EL (cell line): ENCODE measurements around the gene EXOC6B.

Experiments
- DNase-seq: peaks from one replicate; pipeline ENCODE4 v3.0.0-alpha.2; 2016

Gene EXOC6B

DNA sequence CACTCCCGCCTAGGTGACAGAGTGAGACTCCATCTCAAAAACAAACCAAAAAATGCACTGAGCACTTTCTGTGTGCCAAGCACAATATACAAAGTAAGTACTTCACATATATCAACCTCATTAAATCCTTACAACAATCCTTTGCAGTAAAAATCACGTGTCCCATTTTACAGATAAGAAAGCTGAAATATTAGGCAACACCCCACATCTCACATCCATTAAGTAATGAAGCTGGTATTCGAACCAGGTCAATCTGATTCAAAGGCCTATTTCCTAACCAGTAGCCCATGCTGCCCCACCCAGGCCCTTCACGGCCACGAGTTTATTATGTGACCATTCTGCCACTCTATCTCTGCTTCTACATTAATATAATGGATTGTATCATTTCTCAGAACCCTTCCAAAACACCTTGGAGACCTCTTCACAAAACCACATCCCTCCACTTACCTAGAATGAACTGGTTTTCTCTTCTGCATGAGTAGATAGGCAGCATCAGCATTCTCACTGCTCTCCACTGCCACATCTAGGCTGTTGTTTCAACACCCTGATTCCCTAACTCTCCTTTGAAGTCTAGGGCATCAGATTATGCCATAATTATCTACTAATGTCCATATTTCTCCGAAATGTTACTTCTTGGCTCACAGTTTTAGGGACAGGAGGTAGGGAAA, 3.1 kb upstream of the EXOC6B start:
- no peak for DNase-seq

DNA sequence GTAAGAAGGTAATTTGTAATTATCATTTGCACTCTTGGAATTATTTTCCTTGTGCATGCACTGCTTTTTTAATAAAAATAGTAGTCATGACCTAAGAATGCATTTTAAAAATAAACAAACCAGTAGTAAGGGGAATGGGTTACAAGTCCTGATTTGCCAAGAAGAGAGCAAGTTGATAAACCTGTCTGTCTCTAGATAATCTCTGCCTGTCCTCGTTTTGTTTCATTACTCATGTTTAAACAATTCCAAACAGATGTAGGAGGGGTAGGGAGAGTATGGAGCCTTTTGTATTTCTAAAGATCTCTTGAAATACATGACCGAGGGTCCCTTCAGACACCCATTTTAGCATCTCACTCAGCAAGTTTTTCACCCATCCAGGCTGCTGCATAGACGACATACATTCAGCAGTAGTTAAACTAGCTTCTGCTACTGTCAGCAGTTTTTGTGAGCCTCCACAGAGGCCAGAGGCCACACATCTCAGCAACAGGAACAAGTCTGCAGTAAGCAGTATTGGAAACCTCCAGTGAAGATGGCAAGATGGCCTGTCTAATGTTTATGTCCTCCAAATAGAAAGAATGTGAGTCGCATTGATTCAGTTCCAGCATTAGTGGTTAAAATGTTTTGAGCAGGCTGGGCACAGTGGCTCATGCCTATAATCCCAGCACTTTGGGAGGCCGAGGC, 2.3 kb upstream of the EXOC6B start:
- peak; percentile 82 for DNase-seq

DNA sequence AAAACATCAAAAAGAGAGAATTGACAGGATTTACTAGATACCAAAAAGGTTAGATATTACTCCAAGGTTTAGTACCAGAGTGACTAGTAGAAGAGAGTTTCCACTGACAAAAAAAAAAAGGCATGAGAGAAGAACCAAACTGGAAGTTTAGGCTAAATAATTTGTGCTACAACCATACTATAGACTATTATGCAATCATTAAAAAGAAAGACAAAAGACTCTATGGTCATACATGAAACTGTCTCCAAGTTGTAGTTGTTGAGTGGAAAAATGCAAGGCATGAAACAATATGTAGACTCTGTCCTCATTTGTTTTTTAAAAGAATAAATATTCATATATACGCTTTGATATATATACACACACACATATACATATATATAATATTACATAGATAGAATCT, 1.7 kb upstream of the EXOC6B start:
- DNase-seq, result no peak

DNA sequence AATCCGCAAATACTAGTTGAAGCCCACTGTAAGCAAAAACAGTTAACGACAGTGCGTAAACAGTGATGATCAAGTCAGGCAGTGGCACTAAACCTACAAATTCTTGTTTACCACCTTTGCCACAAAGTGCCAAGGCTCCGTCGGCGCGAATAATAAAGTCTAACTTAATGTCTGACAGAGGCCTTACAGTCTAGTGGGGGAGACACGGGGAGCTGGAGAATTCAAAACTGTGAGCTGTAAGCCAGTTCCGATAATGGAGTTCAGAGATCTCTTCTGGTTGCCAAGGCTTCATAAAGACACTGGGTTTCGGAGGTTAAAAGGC, 284 bp upstream of the EXOC6B start:
- no peak for DNase-seq

DNA sequence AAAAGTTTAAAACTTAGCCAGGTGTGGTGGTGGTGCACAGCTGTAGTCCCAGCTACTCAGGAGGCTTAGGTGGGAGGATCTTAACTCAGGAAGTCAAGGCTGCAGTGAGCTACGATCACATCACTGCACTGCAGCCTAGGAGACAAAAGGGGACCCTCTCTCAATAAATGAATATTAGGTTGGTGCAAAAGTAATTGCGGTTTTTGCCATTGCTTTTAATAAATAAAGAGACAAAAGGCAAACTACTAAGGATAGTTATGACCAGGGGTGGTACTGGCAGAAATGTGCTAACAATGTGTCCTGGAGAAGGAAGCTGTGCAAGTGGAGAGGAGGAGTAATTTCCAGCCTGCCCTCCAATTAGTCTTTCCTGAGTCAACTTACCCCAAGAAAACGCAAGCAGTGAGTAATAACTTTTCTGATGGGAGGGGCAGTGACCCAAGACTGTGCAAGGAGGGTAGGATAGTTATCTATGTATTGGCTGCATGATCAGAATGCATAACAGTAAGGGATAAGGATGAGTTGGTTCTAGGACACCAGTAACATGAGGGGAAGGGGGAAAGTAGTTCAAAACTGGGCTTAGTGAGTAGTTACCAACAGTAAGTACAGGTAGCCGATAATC, 1.5 kb downstream of the EXOC6B start:
- peak; percentile 76 for DNase-seq

DNA sequence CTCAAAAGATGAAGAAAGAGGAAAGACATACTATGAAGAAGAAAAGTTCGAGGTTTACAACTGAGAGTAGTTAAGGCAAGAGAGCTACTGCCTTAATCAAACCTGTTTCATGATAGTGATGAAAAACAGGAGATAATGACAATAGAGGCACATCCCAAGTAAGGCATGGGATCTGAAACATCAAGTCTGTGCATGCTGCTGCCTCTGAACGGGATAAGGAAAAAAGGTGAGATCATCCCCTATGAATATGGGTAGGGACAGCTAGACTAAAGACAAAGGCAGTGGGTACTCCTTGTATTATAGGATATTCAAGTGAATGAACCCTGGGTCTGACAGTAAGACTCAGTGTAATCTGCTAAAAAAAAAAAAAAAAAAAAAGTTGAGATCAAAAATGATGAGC, 3.0 kb downstream of the EXOC6B start:
- DNase-seq, result no peak

DNA sequence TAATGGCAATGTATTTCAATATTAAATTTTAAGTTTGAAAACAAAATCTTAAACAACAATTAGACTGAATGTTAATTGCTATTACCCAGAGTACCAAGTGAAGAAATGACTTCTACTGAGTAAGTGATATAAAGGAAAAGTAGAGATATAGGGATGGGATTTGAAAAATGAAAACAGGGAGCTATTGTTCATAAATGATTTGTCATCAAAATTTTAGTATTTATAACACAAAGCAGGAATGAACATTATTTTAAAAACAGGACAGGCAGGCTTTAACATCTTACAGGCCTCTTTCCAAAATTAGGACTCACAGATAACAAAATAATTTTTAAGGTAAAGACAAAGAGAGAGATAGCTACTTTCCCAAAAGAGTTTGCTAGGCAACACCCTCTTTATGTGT, 3.9 kb downstream of the EXOC6B start:
- DNase-seq, result no peak

DNA sequence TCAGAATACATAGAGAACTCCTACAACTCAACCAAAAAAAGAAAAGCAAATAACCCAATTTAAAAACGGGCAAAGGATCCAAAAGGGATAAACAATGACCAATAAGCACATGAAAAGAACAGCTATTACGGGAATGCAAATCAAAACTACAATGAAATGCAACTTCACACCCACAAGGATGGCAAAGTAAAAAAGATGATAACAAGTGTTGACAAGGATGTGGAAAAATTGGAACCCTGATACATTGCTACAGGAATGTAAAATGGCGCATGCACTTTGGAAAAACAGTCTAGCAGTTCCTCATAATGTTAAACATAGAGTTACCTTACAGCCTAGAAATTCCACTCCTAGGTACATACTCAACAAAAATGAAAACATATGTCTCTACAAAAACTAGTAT, 4.7 kb downstream of the EXOC6B start:
- DNase-seq, result no peak

DNA sequence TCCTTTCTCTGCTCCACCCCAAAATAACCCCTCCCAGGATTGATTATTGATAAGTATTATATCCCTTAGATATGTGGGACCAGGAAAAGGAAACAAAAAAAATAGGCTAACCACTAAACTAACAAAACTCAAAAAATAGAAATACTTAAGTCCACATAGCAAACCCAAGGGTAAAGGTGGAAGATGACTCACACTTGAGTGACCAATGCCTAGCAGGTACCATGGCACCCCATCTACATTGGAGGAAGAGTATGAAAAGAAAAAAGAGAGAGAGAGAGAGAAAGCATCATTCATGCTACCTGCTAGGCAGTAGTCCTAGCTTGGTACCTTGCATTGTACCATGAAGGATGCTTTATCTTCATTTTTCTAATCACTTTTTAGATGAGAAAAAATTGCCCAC, 6.3 kb downstream of the EXOC6B start:
- no peak for DNase-seq

DNA sequence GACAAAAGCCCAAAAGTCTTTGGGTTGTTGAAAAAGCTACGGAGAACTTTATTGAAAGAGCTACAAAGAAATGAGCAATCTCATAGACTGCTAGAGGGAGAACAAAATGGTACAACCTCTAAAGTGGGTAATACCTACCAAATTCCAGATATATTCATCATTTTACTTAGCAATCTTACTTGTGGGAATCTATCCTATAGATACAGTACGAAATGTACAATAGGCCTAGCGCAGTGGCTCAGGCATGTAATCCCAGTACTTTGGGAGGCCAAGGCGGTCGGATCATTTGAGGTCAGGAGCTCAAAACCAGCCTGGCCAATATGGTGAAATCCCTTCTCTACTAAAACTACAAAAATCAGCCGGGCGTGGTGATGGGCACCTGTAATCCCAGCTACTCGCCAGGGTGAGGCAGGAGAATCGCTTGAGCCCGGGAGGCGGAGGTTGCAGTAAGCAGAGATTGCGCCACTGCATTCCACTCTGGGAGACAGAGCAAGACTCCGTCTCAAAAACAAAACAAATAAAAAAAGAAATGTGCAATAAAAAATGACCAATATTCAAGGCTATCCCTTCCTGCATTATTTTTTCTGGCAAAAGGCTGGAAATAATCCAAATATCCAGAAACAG, 10.1 kb downstream of the EXOC6B start:
- peak; percentile 48 for DNase-seq

DNA sequence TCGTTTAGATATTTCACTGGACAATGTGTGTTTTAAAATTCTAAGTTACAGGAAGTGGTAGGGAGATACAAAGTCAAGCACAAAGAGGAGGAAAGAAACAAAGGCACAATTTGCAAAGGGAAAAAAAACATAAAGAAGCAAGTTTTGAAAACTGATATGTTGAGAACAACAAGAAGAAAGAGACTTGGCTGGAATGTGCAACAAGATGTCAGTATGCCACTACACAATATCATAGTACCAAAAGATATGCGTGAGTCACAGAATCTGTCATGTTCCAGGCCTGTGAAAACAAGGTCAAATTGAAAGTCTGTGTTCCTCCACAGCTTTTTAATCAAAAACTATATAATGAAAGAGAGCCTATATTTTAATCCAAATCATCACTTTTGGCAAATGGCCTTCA, 12.0 kb downstream of the EXOC6B start:
- peak; percentile 29 for DNase-seq

DNA sequence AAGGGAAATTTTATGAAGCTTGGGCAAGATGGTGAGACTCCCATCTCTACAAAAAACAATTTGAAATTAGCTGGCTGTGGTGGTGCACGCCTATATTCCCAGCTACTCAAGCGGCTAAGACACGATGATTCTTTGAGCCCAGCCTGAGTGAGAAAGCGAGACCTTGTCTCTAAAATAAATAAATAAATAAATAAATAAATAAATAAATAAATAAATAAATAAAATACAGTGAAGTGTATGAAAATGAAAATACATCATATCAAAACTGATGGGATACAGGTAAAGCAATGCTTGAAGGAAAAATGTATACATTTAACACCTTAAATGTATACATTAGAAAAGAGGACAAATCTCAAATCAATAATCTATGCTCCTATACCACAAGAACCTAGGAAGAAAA, 15.7 kb downstream of the EXOC6B start:
- no peak for DNase-seq

DNA sequence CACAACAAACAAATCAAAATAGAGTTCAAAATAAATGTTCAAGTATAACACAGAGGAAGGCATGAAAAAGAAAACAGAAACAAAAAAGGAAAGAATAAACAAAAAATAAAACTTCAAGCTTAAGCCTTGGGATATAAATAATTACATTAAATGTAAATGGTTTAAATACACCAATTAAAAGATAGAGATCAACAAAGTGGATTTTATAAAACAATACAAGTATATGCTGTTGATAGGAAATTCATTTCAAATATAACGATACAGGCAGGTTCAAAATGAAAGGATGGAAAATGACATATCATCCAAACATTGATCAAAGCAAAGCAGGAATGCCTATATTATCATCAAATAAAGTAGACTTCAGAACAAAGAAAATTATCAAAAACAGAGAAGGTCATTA, 16.7 kb downstream of the EXOC6B start:
- DNase-seq, result no peak

DNA sequence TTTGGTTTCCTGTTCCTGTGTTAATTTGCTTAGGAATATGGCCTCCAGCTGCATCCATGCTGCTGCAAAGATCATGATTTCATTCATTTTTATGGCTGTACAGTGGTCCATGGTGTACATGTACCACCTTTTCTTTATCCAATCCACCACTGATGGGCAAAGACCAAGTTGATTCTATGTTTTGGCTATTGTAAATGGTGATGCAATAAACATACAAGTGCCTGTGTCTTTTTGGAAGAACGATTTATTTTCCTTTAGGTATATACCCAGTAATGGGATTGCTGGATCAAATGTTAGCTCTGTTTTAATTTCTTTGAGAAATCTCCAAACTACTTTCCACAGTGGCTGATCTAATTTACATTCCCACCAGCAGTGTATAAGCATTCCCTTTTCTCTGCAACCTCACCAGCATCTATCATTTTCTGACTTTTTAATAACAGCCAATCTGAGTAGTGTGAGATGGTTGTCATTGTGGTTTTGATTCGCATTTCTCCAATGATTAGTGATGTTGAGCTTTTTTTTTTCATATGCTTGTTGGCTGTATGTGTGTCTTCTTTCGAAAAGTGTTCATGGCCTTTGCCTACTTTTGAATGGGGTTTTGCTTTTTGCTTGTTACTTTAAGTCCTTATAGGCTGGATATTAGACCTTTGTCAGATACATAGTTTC, 19.4 kb downstream of the EXOC6B start:
- peak; percentile 13 for DNase-seq

DNA sequence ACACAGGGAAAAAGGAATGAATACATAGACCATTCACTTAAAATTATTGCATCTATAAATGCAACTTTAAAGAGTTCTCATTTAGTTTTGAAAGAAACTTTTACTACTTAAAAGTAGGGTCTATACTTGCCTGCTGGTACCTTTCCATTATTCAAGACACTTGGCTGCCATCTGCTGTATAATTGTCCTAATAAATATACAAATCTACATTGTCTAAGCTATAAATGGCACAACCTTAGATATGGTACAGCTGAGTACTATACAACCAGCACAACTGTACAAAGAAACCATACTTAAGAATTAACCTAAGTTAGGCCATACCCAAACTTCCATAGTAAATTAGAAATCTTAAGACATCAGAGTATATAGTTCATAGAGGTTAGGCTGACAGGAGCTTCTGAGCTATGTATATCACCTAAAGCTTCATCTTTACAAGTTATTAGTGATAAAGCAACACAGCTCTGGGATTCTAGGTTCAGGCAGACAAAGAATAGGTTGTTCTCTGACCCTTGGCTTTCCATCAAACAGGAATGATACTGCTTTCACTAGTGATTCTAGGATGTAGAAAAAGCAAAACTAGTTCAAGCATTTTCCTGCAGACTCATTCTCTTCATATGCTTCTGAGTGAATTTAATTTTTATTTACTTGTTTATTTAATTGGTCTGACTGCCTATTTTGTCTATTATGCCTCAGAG, 22.1 kb downstream of the EXOC6B start:
- no peak for DNase-seq

DNA sequence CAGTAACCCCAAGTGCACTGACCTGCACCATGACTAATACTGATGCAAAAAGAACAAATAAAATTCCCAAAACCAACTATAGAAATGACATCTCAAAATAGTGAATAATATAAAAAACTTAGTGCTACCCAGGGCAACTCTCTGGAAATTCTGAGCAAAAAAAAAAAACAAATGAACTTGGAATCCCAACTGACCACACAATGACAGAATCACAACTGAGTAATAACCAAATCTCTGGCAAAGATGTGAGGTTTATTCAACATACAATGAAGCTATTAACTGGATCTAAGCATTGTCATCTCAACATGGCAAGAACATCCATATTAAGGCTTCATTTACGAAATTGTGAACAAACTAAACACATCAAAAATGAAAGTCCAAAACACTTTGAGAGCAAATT, 22.7 kb downstream of the EXOC6B start:
- no peak for DNase-seq

DNA sequence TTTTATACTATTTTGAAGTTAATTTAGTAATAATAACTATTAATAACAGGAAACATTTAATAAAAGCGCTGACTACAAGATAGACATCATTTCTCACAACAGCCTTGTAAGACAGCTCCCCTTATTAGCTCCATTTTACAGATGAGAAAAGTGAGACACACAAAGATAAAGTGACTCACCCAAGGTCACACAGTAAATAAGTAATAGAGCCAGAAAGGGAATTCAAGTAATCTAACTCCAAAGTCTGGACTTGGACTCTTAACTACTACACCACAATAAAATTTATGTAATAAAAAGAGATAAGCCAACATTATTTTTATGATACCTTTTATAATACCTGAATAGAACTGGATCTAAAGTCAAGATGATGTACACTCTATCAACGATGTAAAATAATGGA, 25.3 kb downstream of the EXOC6B start:
- no peak for DNase-seq

DNA sequence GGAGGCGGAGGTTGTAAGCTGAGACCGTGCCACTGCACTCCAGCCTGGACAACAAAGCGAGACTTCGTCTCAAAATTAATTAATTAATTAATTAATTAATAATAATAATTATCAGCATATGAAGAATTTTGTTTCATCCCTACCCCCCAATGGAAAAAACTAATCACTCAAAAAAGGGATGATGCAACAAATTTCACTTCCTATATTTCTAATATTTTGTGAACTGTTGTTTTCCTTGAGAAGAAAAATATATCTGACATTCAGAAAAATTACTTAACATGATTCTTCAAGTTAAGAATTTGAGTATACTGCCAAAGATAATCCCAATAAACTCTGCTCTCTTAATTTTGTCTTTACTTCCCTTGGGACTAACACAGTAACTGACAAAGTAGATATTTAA, 28.1 kb downstream of the EXOC6B start:
- no peak for DNase-seq

DNA sequence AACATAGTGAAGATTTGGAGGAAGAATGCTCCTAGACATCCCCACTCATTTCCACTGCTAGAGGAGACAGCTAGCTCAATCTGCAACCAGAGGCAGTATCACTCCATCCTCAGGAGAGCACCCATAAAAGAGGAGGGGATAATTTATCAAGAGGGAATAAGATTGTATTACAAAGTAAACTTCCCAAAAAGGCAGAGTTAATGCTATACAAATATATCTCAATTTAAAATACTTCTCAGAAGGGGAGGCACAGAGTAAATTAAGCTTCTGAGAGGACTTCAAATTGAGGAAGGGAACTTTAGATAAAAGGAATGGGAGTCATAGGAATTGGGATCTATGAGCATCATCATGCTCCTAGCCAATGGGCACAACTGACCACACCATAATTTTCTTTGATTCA, 29.1 kb downstream of the EXOC6B start:
- DNase-seq, result no peak

DNA sequence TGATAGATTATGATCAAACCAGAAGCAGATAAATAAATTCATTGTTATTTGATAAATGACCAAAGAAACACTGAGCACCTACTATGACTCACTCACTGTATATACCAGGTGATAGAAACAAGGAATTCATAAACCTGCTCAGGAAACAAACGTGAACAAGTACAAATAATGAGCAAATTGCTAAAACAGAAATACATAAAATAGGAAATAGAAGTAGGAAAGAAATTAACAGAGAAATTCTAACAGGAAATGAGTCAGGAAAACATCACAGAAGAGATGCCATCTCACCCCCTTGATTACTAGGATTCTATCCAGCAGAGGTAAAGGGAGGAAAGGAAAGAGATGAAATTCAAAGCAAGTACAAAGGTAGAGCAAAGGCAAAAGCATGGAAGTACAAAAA, 31.3 kb downstream of the EXOC6B start:
- DNase-seq, result peak; percentile 31

DNA sequence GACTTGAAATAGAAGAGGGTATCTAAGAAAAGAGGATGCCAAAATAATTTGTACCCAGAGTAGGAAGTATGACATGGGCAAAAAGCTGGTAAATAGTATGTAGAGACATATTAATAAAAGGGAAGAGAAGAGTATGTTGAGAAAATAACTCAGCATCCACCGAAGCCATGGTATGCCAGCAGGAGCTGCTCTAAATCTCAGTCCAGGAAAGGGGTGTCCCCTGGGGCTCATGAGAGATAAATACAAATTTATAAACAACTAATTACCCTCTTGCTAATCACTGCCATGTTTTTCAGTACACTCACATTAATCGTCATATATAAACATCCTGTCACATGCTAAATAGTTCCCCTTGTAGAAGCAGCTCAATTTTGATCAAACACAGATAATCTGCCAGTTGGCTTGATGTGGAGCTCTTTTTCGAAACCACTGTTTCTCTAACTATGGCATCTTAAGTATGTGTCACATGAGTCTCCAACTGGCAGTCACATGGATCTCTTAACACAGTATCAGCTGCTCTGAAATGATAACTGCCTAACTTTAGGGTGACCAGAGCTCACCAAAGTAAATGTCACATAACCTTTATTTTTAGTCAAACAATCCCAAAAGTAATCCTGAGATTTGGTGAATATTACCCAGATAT, 31.9 kb downstream of the EXOC6B start:
- DNase-seq, result peak; percentile 50

DNA sequence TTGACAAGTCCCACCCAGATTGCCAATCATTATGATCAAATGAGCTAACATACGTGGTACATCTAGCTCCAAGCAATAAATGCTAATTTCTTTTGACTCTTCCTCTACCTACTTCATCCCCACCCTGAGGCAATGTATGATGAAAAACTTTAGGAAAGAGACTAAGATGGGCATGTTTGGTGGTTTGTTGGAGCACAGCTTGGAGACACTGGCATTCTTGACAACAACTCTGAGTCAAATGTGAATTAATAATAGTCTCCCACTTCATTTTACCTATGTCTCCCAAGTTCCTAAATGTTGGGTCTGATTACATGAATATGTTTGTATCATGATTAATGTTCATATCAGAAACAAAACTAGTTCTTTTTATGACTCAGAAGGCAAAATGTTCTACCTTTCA, 36.6 kb downstream of the EXOC6B start:
- no peak for DNase-seq

DNA sequence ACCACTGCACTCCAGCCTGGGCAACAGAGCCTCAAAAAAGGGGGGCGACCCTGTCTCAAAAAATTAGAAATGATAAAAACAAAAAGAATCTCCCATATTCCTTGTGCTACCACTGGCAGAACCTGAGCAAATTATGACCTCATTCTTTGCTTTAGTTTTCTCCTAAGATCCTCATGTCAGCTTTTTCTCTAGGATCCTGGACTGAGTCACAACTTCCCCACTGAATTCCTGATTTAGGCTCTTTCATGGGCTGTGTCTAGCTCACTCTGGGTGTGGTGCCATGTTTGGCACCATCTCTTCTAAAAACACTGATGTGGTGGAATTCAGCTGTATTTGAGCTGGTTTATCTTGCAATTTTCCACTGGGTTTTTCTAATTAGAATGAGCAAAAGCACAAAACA, 37.1 kb downstream of the EXOC6B start:
- peak; percentile 68 for DNase-seq
